ENCODE results near the gene POC5.

Gene POC5

GRCh38 chr5:75694781-75695180 lies 22.5 kb downstream of the POC5 start:
- no peaks in the 10 kb centered on the region for H3K79me2 ChIP-seq (ENCODE audit: control insufficient read depth, low read length)
- H3K36me3 ChIP-seq (ENCODE audit: control insufficient read depth, low read length) = peaks cover 27% of the 10 kb centered on the region
- H3K4me3 ChIP-seq (ENCODE audit: low read length) = no peak overlapping the region
- no peaks in the 10 kb centered on the region for H3F3A ChIP-seq (ENCODE audit: control insufficient read depth, insufficient read depth)
- no peaks in the 10 kb centered on the region for H4K20me1 ChIP-seq (ENCODE audit: control insufficient read depth, insufficient read depth, low read depth, low read length)
- no peak for TF ChIP-seq EZH2phosphoT487 (IDR thresholded peaks at IDR 0.05; ENCODE audit: borderline replicate concordance, low read length)
- no peak for TF ChIP-seq CTCF (IDR thresholded peaks at IDR 0.05; ENCODE audit: low read depth, low read length, poor library complexity, severe bottlenecking)
- no peak overlapping the region for H3K27ac ChIP-seq (ENCODE audit: low read depth, low read length)
- no peaks in the 10 kb centered on the region for H3K4me1 ChIP-seq (ENCODE audit: control insufficient read depth, low read length)
- H3K9me2 ChIP-seq (replicated peaks; ENCODE audit: control insufficient read depth, low read length) = no peaks in the 10 kb centered on the region
- no peaks in the 10 kb centered on the region for H3K9me3 ChIP-seq (ENCODE audit: control insufficient read depth, insufficient read depth, low read length)
- no peak overlapping the region for H3K4me2 ChIP-seq (ENCODE audit: low read length)
- H3K27me3 ChIP-seq (ENCODE audit: control insufficient read depth, low read length) = no peaks in the 10 kb centered on the region

GRCh38 chr5:75690669-75691068 lies 26.6 kb downstream of the POC5 start:
- TF ChIP-seq CTCF (IDR thresholded peaks at IDR 0.05; ENCODE audit: low read depth, low read length, poor library complexity, severe bottlenecking) (no peak), EZH2phosphoT487 (IDR thresholded peaks at IDR 0.05; ENCODE audit: borderline replicate concordance, low read length) (no peak)
- no peaks in the 10 kb centered on the region for H3K9me2 ChIP-seq (replicated peaks; ENCODE audit: control insufficient read depth, low read length)
- H3K79me2 ChIP-seq (ENCODE audit: control insufficient read depth, low read length) = no peaks in the 10 kb centered on the region
- no peaks in the 10 kb centered on the region for H4K20me1 ChIP-seq (ENCODE audit: control insufficient read depth, insufficient read depth, low read depth, low read length)
- no peaks in the 10 kb centered on the region for H3K4me1 ChIP-seq (ENCODE audit: control insufficient read depth, low read length)
- no peak overlapping the region for H3K27ac ChIP-seq (ENCODE audit: low read depth, low read length)
- H3K27me3 ChIP-seq (ENCODE audit: control insufficient read depth, low read length) = no peaks in the 10 kb centered on the region
- H3F3A ChIP-seq (ENCODE audit: control insufficient read depth, insufficient read depth) = no peaks in the 10 kb centered on the region
- H3K9me3 ChIP-seq (ENCODE audit: control insufficient read depth, insufficient read depth, low read length) = no peaks in the 10 kb centered on the region
- no peak overlapping the region for H3K4me2 ChIP-seq (ENCODE audit: low read length)
- no peak overlapping the region for H3K4me3 ChIP-seq (ENCODE audit: low read length)
- peaks cover 56% of the 10 kb centered on the region for H3K36me3 ChIP-seq (ENCODE audit: control insufficient read depth, low read length)

GRCh38 chr5:75686480-75686879 lies 30.8 kb downstream of the POC5 start:
- Histone ChIP-seq H3K4me3 (ENCODE audit: low read length) (no peak overlapping the region), H3K9me3 (ENCODE audit: control insufficient read depth, insufficient read depth, low read length) (no peaks in the 10 kb centered on the region), H3K27me3 (ENCODE audit: control insufficient read depth, low read length) (no peaks in the 10 kb centered on the region), H3F3A (ENCODE audit: control insufficient read depth, insufficient read depth) (peaks cover 6% of the 10 kb centered on the region), H3K27ac (ENCODE audit: low read depth, low read length) (no peak overlapping the region), H3K79me2 (ENCODE audit: control insufficient read depth, low read length) (no peaks in the 10 kb centered on the region), H3K4me1 (ENCODE audit: control insufficient read depth, low read length) (no peaks in the 10 kb centered on the region), H3K36me3 (ENCODE audit: control insufficient read depth, low read length) (peaks cover 50% of the 10 kb centered on the region), H3K4me2 (ENCODE audit: low read length) (no peak overlapping the region), H4K20me1 (ENCODE audit: control insufficient read depth, insufficient read depth, low read depth, low read length) (no peaks in the 10 kb centered on the region), H3K9me2 (replicated peaks; ENCODE audit: control insufficient read depth, low read length) (no peaks in the 10 kb centered on the region)
- no peak for TF ChIP-seq EZH2phosphoT487 (IDR thresholded peaks at IDR 0.05; ENCODE audit: borderline replicate concordance, low read length)
- TF ChIP-seq CTCF (IDR thresholded peaks at IDR 0.05; ENCODE audit: low read depth, low read length, poor library complexity, severe bottlenecking) = no peak

- Histone ChIP-seq H3K79me2 (ENCODE audit: control insufficient read depth, low read length) (no peaks in the 10 kb centered on the region), H3K9me2 (replicated peaks; ENCODE audit: control insufficient read depth, low read length) (no peaks in the 10 kb centered on the region), H3K4me2 (ENCODE audit: low read length) (no peak overlapping the region), H3K4me1 (ENCODE audit: control insufficient read depth, low read length) (no peaks in the 10 kb centered on the region), H3K27me3 (ENCODE audit: control insufficient read depth, low read length) (no peaks in the 10 kb centered on the region), H4K20me1 (ENCODE audit: control insufficient read depth, insufficient read depth, low read depth, low read length) (no peaks in the 10 kb centered on the region), H3K4me3 (ENCODE audit: low read length) (no peak overlapping the region), H3F3A (ENCODE audit: control insufficient read depth, insufficient read depth) (peaks cover 6% of the 10 kb centered on the region), H3K36me3 (ENCODE audit: control insufficient read depth, low read length) (peaks cover 42% of the 10 kb centered on the region), H3K9me3 (ENCODE audit: control insufficient read depth, insufficient read depth, low read length) (no peaks in the 10 kb centered on the region), H3K27ac (ENCODE audit: low read depth, low read length) (no peak overlapping the region)
- TF ChIP-seq CTCF (IDR thresholded peaks at IDR 0.05; ENCODE audit: low read depth, low read length, poor library complexity, severe bottlenecking) (no peak), EZH2phosphoT487 (IDR thresholded peaks at IDR 0.05; ENCODE audit: borderline replicate concordance, low read length) (no peak)
These were observed 32.1 kb downstream of the POC5 start for GRCh38 chr5:75685141-75685540.

Data from DOHH2 (cell line).